NB4 (cell line): Measurements from ENCODE around the gene FAM163A.

Experiments
- MYC ChIP-seq: IDR thresholded peaks from 2 replicates; pipeline ENCODE4 v1.6.1; 2011; ENCODE audit warnings: low read depth, low read length
- POLR2A ChIP-seq: IDR thresholded peaks from 2 replicates; pipeline ENCODE4 v1.6.1; 2011; ENCODE audit warnings: mild to moderate bottlenecking; ENCODE audit not compliant: insufficient read length; ENCODE audit errors: extremely low read depth
- TF ChIP-seq, protein P1 (sequence below): IDR thresholded peaks from one replicate; pipeline ENCODE4 v1.5.1; 2012; ENCODE audit warnings: low read depth, low read length
- TF ChIP-seq, protein P2 (sequence below): IDR thresholded peaks from 2 replicates; pipeline ENCODE4 v1.6.1; 2011; ENCODE audit warnings: low read depth, low read length

DNA sequence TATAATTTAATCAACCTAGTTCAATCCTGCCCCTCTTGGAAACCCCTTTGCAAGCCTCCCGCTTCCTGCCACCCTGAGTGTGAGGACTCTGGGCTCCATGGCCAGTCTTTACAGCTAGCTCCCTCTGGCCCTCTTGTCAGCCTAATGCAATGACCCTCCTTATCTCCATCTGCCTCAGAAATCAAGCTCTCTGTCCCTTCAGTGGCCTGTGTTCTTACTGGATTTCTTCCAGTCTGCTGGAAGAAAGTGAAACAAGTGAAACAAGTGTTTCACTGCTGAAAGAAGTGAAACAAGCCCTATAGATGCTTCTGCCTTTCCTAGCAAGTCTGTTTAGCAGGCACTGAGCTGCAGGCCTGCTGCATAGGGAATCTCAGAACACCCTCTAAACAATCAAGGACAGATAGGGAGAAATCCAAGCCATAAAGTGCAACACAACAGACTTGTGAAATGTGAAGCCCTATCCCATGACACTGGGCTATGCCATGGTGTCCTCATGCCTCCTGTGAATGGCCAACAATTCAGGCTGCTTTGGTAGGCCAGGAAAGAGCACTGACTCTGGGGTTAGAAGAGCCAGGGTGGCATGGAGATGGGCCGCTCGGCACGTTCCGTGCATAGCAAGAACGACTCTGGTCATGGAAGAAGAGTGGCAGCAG, 55.9 kb downstream of the FAM163A start:
- TF ChIP-seq, protein P1, sequence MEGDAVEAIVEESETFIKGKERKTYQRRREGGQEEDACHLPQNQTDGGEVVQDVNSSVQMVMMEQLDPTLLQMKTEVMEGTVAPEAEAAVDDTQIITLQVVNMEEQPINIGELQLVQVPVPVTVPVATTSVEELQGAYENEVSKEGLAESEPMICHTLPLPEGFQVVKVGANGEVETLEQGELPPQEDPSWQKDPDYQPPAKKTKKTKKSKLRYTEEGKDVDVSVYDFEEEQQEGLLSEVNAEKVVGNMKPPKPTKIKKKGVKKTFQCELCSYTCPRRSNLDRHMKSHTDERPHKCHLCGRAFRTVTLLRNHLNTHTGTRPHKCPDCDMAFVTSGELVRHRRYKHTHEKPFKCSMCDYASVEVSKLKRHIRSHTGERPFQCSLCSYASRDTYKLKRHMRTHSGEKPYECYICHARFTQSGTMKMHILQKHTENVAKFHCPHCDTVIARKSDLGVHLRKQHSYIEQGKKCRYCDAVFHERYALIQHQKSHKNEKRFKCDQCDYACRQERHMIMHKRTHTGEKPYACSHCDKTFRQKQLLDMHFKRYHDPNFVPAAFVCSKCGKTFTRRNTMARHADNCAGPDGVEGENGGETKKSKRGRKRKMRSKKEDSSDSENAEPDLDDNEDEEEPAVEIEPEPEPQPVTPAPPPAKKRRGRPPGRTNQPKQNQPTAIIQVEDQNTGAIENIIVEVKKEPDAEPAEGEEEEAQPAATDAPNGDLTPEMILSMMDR, result no peak
- TF ChIP-seq, protein P2, sequence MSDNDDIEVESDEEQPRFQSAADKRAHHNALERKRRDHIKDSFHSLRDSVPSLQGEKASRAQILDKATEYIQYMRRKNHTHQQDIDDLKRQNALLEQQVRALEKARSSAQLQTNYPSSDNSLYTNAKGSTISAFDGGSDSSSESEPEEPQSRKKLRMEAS, result no peak
- TF ChIP-seq POLR2A (no peak), MYC (no peak)
